ENCODE data around the gene SLC25A53. TPM values are rescaled to one million over a fixed set of nuclear protein-coding genes. Genes with fewer than 3 reads are reported as not detected.

Gene SLC25A53
- total and polyA plus RNA-seq, 2 of the 13 experiments (the other 11 are each of a cell fraction or from before 2014, with no cell fraction given) = 3.4 to 4.5 TPM

GRCh38 chrX:104117759-104118158 is 39.0 kb downstream of the SLC25A53 start:
- no TSS peak for BruUV-seq (replicated peaks)
- no peak overlapping the region for H2AFZ ChIP-seq (ENCODE audit: low read length)
- H3K27me3 ChIP-seq (ENCODE audit: control insufficient read depth in 1 of 2, insufficient read depth in 2 of 2, low read length in 2 of 2) = no peaks in the 10 kb centered on the region
- intact Hi-C loops (cut with micrococcal nuclease; ENCODE audit: unreplicated experiment) (no loop called here), in situ Hi-C loops (cut with HindIII; ENCODE audit: extremely low pct_ligation_motif_present, low pct_unique_long_range_greater_than_20kb) (loop anchor here (25.0 kb wide), 2 partner anchors 280 to 580 kb away; partner anchors contain the start of gene RAB9B)
- no peaks in the 10 kb centered on the region for H3K79me2 ChIP-seq (ENCODE audit: insufficient read depth, low read length)
- CTCF ChIA-PET (ENCODE audit: low intra/inter-chr PET ratio, low total read pairs) = no interaction called here
- H3K9ac ChIP-seq (ENCODE audit: insufficient read depth, low read depth, low read length) = no peak overlapping the region
- no peak overlapping the region for H3K27ac ChIP-seq (ENCODE audit: extremely low read length, insufficient read depth, low read length)
- ATAC-seq (no peak), DNase-seq (ENCODE audit: low spot score) (no peak), FAIRE-seq (no peak)
- H3K4me2 ChIP-seq (ENCODE audit: low read depth, low read length) = no peak overlapping the region
- H3K4me1 ChIP-seq (ENCODE audit: insufficient read depth, low read length) = no peaks in the 10 kb centered on the region
- H3K36me3 ChIP-seq (replicated peaks in 1 of 2; ENCODE audit: control insufficient read depth in 1 of 2, insufficient read depth in 2 of 2, low read length in 2 of 2) = no peaks in the 10 kb centered on the region
- H3K4me3 ChIP-seq (replicated peaks in 1 of 3; ENCODE audit: insufficient read depth in 1 of 3, low read depth in 2 of 3, low read length in 3 of 3) = no peak overlapping the region
- POLR2A ChIA-PET = no interaction called here
- no peaks in the 10 kb centered on the region for H4K20me1 ChIP-seq (ENCODE audit: insufficient read depth, low read length)
- H3K9me3 ChIP-seq (ENCODE audit: low read length) = no peaks in the 10 kb centered on the region
- no peak for TF ChIP-seq ZNF460 (CRISPR knock-in tag; IDR thresholded peaks at IDR 0.05; ENCODE audit: borderline replicate concordance)
- TF ChIP-seq CENPT (CRISPR knock-in tag; IDR thresholded peaks at IDR 0.05; ENCODE audit: low read depth) = no peak
- no peak for TF ChIP-seq HOXD1 (CRISPR knock-in tag; IDR thresholded peaks at IDR 0.05)
- TF ChIP-seq, protein P1, sequence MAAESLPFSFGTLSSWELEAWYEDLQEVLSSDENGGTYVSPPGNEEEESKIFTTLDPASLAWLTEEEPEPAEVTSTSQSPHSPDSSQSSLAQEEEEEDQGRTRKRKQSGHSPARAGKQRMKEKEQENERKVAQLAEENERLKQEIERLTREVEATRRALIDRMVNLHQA (CRISPR knock-in tag; IDR thresholded peaks at IDR 0.05) = no peak
- TF ChIP-seq SNRNP70 (IDR thresholded peaks at IDR 0.05; ENCODE audit: low read depth, low read length) = no peak
- TF ChIP-seq, protein P2, sequence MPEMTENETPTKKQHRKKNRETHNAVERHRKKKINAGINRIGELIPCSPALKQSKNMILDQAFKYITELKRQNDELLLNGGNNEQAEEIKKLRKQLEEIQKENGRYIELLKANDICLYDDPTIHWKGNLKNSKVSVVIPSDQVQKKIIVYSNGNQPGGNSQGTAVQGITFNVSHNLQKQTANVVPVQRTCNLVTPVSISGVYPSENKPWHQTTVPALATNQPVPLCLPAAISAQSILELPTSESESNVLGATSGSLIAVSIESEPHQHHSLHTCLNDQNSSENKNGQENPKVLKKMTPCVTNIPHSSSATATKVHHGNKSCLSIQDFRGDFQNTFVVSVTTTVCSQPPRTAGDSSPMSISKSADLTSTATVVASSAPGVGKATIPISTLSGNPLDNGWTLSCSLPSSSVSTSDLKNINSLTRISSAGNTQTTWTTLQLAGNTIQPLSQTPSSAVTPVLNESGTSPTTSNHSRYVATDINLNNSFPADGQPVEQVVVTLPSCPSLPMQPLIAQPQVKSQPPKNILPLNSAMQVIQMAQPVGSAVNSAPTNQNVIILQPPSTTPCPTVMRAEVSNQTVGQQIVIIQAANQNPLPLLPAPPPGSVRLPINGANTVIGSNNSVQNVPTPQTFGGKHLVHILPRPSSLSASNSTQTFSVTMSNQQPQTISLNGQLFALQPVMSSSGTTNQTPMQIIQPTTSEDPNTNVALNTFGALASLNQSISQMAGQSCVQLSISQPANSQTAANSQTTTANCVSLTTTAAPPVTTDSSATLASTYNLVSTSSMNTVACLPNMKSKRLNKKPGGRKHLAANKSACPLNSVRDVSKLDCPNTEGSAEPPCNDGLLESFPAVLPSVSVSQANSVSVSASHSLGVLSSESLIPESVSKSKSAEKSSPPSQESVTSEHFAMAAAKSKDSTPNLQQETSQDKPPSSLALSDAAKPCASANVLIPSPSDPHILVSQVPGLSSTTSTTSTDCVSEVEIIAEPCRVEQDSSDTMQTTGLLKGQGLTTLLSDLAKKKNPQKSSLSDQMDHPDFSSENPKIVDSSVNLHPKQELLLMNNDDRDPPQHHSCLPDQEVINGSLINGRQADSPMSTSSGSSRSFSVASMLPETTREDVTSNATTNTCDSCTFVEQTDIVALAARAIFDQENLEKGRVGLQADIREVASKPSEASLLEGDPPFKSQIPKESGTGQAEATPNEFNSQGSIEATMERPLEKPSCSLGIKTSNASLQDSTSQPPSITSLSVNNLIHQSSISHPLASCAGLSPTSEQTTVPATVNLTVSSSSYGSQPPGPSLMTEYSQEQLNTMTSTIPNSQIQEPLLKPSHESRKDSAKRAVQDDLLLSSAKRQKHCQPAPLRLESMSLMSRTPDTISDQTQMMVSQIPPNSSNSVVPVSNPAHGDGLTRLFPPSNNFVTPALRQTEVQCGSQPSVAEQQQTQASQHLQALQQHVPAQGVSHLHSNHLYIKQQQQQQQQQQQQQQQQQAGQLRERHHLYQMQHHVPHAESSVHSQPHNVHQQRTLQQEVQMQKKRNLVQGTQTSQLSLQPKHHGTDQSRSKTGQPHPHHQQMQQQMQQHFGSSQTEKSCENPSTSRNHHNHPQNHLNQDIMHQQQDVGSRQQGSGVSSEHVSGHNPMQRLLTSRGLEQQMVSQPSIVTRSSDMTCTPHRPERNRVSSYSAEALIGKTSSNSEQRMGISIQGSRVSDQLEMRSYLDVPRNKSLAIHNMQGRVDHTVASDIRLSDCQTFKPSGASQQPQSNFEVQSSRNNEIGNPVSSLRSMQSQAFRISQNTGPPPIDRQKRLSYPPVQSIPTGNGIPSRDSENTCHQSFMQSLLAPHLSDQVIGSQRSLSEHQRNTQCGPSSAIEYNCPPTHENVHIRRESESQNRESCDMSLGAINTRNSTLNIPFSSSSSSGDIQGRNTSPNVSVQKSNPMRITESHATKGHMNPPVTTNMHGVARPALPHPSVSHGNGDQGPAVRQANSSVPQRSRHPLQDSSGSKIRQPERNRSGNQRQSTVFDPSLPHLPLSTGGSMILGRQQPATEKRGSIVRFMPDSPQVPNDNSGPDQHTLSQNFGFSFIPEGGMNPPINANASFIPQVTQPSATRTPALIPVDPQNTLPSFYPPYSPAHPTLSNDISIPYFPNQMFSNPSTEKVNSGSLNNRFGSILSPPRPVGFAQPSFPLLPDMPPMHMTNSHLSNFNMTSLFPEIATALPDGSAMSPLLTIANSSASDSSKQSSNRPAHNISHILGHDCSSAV (CRISPR knock-in tag; IDR thresholded peaks at IDR 0.05; ENCODE audit: borderline replicate concordance) = no peak
- no peak for TF ChIP-seq ZNF414 (CRISPR knock-in tag; IDR thresholded peaks at IDR 0.05)
- no peak for TF ChIP-seq TAF1 (CRISPR knock-in tag; IDR thresholded peaks at IDR 0.05)
- TF ChIP-seq GFI1 (CRISPR knock-in tag; IDR thresholded peaks at IDR 0.05; ENCODE audit: borderline replicate concordance) = no peak
- no peak for TF ChIP-seq RFX1 (IDR thresholded peaks at IDR 0.05)
- TF ChIP-seq ZFP36 (IDR thresholded peaks at IDR 0.05; ENCODE audit: borderline replicate concordance, low read depth, low read length, partially characterized antibody) = no peak
- no peak for TF ChIP-seq MTA1 (CRISPR knock-in tag; IDR thresholded peaks at IDR 0.05; ENCODE audit: borderline replicate concordance)
- TF ChIP-seq, protein P3, sequence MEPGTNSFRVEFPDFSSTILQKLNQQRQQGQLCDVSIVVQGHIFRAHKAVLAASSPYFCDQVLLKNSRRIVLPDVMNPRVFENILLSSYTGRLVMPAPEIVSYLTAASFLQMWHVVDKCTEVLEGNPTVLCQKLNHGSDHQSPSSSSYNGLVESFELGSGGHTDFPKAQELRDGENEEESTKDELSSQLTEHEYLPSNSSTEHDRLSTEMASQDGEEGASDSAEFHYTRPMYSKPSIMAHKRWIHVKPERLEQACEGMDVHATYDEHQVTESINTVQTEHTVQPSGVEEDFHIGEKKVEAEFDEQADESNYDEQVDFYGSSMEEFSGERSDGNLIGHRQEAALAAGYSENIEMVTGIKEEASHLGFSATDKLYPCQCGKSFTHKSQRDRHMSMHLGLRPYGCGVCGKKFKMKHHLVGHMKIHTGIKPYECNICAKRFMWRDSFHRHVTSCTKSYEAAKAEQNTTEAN (CRISPR knock-in tag; conservative IDR thresholded peaks at IDR 0.05) = no peak
- TF ChIP-seq, protein P4, sequence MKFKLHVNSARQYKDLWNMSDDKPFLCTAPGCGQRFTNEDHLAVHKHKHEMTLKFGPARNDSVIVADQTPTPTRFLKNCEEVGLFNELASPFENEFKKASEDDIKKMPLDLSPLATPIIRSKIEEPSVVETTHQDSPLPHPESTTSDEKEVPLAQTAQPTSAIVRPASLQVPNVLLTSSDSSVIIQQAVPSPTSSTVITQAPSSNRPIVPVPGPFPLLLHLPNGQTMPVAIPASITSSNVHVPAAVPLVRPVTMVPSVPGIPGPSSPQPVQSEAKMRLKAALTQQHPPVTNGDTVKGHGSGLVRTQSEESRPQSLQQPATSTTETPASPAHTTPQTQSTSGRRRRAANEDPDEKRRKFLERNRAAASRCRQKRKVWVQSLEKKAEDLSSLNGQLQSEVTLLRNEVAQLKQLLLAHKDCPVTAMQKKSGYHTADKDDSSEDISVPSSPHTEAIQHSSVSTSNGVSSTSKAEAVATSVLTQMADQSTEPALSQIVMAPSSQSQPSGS (CRISPR knock-in tag; IDR thresholded peaks at IDR 0.05) = no peak
